GM18508 (cell line): Measurements from ENCODE around the gene ZNF350.
"Not testable (repeated sequence)": the region's sequence is repeated elsewhere in the genome, so short reads cannot be mapped to it uniquely, and the experiment has no call there.

ENCODE experiments used
- ATAC-seq: cut with Tn5 transposase; IDR thresholded peaks from one replicate; pipeline ENCODE4 v1.9.1; 2021; ENCODE audit warnings: moderate number of reproducible peaks; ENCODE audit not compliant: insufficient read depth, unreplicated experiment

Gene ZNF350

DNA sequence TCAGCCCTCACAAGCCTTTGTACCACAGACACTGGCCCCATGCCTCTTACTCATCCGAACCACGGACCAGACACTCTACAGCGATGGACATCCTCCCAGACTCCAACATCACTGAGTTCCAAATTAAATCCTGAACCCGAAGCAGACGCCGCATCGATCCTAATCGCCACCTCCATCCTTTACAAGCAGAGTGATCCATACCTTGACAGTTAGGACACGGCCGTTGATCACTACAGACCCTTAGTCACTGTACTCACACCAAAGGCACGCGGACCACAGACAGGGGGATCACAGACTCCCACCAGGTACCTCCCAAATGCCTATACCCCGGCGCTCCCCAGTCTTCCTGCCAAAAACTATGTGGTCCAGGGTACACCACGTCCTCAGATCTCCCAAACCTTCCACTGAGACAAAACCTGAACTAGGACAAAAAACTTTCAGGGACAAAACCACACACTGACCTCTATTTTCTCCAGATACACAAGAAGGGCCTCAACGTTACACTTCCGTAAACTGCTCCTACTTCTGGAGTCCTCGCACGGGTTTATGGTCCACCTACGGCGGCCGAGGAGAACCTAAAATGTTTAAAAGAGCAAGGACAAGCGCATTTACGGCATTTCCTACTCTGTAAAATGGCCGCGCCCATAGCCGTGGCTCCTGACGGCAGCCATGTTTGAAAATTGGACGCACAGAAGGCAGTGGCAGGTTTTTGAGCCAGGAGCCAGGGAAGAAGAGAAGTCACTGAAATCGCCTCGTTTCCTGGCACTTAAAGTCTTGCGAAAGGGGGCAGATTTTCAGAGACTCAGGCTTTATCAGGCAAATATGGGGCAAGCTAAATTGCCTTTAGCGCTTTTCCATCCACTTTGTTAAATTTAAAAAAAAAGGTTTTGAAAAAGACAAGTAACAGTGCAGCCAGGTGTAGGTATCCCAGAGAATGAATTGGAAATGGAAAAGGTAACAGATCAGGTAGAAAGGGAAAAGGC, at the start of gene ZNF350:
Gene ZNF350 (minus strand): TSS at position 532 of the 983 bp plus-strand sequence. CDS start 12,480 bp downstream, outside the sequence.
- no peak for ATAC-seq

DNA sequence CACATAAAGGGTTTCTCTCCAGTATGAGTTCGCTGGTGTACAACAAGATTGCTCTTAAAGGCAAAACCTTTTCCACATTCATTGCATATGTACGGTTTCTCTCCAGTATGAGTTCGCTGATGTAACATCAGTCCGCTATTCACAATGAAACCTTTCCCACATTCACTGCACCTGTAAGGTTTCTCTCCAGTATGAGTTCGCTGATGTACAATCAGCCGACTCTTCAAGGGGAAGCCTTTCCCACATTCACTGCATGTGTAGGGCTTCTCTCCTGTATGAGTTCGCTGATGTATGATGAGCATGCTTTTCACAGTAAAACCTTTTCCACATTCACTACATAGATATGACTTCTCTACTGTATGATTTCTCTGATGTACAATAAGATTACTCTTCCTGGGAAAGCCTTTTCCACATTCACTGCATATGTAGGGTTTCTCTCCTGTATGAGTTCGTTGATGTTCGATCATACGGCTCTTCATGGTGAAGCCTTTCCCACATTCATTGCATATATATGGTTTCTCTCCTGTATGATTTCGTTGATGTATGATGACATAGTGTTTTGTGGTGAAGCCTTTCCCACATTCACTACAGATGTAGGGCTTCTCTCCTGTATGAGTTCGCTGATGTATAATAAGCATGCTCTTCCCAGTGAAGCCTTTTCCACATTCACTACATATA, 47.5 kb upstream of the ZNF350 start:
- no peak for ATAC-seq

DNA sequence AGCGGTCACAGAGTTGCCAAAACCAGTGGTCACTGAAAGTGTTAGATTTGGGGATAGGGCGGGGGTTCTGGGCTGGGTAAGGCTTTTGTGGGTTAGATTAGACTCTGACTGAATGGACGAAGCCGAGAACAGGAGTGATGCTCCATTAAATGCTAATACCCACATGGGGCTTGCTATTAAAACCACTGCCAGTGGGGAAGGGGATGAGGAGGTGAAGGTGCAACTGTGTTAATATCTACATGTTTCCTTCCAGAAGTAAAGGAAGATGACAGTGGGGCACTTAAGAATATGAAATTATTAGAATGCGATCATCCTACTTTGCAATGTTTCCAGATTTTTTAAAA, 42.1 kb upstream of the ZNF350 start:
- peak; percentile 10 for ATAC-seq

DNA sequence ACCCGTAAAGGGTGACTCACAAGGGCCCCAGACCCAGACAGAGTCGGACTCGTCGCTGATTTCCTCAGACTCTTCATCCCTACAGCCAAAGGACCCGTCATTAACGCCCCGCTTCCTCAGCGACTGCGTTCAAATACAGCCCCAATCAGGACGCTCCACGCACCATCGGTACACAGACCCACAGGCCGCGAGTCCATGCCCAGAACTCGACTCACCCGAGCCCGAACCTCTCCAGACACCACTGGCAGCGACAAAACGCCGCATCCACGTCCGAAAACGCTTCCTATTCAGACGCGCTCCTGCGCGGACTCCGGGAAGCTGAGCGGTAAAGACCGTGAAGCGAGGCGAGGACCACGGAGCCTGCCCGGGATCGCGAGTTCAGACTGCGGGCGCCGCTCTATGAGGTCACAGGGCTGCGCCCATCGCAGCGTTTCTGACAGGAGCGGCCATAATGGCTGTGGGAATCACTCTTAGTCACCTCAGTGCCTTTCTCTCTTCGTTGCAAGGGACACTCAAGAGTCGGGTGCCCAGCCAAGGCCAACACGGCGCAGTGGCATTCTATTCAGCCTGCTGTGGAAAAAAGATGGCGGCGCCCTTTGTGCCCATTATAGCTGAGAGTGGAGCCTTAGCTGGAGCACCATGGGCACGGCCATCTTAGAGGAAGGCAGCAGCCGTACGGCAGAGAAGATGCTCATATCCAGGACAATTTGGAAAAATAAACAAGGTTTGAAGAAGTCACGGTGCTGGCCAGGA, 41.6 kb upstream of the ZNF350 start, which contains the start of gene ZNF614:
Gene ZNF614 (minus strand): TSS at position 353 of the 753 bp plus-strand sequence. CDS start 2,634 bp downstream, outside the sequence.
- ATAC-seq: peak; percentile 41

DNA sequence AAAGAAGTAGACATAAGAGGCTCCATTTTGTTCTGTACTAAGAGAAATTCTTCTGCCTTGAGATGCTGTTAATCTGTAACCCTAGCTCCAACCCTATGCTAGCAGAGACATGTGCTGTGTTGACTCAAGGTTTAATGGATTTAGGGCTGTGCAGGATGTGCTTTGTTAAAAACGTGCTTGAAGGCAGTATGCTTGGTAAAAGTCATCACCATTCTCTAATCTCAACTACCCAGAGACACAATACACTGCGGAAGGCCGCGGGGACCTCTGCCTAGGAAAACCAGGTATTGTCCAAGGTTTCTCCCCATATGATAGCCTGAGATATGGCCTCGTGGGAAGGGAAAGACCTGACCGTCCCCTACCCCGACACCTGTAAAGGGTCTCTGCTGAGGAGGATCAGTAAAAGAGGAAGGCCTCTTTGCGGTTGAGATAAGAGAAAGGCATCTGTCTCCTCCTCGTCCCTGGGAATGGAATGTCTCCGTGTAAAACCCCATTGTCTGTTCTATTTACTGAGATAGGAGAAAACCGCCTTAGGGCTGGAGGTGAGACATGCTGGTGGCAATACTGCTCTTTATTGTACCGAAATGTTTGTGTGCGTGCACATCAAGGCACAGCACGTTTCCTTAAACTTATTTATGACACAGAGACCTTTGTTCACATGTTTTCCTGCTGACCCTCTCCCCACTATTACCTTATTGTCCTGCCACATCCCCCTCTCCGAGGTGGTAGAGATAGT, 39.8 kb upstream of the ZNF350 start:
- not testable (repeated sequence) for ATAC-seq

DNA sequence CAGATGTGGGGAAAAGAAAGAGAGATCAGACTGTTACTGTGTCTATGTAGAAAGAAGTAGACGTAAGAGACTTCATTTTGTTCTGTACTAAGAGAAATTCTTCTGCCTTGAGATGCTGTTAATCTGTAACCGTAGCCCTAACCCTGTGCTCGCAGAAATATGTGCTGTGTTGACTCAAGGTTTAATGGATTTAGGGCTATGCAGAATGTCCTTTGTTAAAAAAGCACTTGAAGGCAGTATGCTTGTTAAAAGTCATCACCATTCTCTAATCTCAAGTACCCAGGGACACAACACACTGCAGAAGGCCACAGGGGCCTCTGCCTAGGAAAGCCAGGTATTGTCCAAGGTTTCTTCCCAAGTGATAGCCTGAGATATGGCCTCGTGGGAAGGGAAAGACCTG, 37.8 kb upstream of the ZNF350 start:
- ATAC-seq: not testable (repeated sequence)

DNA sequence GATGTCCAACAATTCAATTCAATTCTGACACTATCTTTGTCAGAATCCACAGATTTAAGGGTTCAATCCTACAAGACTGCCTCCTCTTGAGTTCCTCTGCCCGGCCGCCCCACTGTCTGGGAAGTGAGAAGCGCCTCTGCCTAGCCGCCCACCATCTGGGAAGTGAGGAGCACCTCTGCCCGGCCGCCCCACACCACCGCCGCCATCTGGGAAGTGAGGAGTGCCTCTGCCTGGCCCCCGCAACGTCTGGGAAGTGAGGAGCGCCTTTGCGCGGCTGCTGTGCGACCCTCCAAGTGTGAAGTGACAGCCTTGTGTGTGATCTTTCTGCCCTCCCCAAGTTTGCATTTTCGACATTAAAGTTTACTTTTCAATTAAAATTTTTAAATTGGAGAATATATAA, 35.6 kb upstream of the ZNF350 start:
- no peak for ATAC-seq

DNA sequence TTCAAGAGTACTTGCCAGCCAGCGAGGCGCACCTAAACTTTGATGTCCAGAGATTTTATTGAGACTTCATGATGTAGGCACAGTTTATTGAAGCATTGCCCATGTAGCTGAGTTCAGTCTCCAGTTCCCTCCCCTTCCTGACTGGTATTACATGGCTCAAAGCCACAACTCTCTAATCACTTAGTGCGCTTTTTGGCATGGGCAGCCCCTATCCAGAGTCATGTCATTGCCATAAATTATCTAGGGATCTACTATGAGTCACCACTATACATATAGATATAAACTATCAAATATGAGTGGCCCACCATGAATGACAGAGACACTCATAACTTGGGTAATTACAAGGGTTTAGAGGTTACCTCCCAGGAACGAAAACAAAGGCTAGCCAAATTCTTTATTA, 33.9 kb upstream of the ZNF350 start:
- ATAC-seq: no peak

DNA sequence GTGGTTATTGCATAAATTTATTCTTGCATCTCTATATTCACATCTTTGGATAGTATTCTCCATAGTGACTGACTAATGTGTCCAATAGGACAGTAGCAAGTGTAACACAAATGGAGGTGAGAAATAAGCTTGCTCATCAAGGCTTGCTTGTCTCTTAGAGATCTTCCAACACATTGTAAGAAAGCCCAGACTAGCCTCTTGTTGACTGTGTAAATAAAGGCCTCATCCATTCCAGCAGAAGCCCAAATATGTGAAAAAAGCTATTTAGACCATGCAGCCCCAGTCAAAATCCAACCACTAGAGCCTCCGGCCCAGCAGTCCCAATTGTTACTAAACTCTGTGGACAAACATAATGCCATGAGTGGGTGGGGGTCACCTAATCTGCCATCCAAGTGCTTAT, 24.0 kb upstream of the ZNF350 start:
- no peak for ATAC-seq

DNA sequence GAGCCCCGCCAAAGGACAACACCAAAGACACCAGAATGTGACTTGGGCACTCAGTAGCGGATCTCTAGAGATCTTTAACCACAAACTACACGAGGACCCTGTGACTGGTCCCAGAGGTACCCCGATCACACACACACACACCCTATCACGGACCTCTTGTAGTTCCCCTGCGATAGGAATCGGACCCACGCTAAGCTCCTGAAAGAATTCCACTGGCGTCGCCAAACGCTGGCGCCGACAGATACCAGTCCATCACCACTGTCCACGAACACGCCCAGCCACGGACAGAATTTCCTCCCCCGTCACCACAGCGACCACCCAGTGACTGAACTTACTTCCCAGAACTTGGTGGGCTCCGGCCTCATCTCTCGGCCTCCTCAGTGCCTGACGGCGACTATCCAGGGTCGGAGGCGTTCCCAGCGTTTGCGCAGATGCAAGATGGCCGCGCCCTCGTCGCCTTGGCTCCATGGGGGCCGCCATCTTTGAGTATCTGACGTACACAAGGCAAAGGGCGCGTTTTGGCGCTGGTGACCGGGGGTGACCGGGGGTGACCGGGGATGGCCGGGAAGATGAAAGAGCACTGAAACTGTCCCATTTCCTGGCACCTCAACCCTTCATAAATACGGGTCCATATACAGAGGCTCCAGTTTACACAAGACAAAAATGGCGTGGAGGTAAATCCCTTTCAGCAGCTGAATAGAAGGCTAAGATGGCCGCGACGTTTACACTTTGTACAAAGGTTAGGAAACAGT, 21.3 kb upstream of the ZNF350 start, which contains the start of gene ZNF615:
Gene ZNF615 (minus strand): TSS at position 406 of the 752 bp plus-strand sequence. CDS start 4,500 bp downstream, outside the sequence.
- ATAC-seq: peak; percentile 56

DNA sequence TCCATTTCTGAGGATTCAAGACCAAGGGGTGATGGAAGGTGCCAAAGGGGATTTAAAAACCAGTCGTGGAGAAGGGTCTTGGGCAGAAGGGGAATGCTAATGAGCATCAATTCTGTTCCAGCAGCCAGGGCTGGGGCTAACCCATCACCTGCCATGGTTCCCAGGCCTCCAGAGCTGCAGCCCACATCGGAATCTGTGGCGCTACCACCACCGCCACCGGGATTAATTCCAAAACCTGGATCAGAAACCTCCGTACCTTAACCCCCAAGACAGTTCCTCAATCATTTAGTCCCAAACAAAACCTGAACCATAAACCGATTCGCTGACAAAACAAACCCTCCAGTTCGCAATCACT, 20.8 kb upstream of the ZNF350 start:
- no peak for ATAC-seq

DNA sequence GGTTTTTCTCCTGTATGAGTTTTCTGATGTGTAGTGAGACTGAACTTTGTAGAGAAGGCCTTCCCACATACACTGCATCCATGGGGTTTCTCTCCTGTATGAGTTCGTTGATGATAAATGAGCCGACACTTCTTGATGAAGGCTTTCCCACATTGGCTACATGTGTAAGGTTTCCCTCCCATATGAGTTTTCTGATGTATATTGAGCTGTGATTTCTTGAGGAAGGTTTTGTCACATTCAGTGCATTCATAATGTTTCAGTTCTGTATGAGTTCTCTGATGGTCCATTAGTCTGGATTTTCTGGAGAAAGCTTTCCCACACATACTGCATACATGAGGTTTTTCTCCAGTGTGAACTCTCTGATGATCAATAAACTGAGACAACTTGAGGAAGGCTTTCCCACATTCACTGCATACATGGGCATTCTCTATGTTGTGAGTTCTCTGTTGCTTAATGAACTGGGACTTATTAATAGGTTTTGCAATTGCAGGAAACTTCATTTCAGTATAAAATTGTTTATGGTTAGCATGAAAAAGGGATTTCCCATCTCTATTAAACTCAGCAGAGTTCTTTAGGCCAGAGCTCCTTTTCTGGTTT, 7.5 kb upstream of the ZNF350 start:
- ATAC-seq: no peak

DNA sequence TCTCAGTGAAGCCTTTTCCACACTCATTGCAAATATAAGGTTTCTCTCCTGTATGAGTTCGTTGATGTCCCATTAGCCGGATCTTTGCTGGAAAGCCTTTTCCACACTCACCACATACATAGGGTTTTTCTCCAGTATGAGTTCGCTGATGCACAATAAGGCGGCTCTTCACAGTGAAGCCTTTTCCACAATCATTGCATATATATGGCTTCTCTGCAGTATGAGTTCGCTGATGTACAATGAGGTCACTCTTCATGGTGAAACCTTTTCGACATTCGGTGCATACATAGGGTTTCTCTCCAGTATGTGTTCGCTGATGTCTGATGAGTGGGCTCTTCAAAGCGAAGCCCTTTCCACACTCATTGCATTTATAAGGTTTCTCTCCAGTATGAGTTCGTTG, 6.8 kb upstream of the ZNF350 start:
- ATAC-seq: no peak

DNA sequence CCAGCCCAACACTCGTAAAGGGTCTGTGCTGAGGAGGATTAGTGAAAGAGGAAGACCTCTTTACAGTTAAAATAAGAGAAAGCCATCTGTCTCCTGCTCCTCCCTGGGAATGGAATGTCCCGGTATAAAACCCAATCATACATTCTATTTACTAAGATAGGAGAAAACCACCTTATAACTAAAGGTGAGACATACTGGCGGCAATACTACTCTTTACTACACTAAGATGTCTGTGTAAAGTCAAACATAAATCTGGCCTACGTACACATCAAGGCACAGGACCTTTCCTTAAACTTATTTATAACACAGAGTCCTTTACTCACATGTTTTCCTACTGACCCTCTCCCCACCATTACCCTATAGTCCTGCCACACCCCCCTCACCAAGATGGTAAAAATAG, 3.3 kb downstream of the ZNF350 start:
- no peak for ATAC-seq

DNA sequence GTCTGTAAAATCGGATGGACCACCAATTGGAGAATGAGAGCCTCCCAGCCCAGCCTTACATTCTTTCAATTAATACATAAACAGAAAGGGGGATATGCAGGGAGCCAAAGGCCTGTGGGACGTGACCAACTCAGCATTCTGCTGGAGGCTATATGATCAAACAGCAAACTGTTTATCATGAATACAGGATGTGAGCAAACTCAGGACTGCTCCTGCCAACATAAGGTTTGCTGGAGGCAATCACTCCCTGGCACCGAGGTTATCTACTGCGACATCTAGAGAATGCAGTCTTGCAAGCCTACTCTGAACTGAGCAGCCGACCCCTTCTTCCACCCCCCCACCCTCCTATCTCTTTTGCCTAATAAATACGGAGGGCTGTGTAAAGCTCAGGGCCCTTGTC, 5.7 kb downstream of the ZNF350 start:
- ATAC-seq: not testable (repeated sequence)

DNA sequence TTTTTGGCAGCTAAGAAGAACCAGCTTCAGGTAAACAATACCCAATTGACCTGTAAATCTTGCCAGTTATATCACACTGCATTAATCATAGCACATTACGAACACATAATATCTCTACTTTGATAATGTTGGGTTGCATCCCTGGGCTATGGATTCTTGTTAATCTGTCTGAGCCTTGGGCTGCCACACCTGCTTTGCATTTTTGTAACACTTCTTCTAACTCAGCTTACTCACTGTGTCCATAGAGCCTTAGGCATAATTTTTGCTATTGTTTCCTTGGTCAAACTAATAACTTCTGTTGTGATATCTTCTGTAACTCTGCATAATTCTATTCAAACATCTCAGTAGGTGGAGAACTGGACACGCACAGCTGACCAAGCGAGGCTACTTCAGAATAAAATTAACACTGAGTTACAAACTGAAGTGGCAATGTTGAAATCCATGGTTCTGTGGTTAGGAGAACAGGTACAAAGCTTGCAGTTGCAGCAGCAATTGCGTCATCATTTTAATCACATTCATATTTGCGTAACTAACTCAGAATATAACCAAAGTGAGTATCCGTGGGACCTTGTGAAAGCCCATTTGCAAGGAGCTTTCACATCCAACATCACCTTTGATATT, 6.4 kb downstream of the ZNF350 start:
- no peak for ATAC-seq

DNA sequence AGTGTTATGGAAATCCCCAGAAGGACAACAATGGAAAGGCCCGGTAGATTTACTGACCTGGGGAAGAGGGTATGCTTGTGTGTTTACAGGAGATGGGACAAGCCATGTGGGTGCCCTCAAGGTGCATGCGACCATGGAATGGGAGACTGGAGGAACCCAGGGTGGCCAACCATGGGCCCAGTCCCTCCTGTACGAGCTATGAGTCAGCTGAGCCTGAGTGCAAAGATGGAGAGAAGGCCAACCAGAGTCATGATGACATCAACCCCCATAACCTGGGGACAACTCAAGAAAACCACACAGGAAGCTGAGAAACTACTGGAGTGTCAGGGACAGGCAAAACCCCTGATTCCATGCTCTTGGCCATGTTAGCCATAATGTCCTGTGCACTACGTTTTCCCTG, 7.8 kb downstream of the ZNF350 start:
- ATAC-seq: no peak

DNA sequence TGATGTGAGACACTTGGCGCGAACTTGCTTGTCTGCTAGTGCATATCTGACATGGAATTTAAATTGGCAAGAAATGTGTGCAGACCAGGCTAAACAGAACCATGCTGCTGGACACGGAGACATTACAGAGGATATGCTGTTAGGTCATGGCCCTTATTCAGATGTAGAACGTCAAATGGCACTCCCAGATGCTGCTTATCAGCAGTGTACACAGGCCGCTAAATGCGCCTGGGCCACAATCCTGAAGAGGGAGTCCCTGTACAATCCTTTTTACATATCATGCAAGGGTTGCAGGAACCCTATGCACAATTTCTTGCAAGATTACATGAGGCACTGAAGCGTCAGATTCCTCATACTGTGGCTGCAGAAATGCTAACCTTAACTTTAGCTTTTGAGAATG, 9.3 kb downstream of the ZNF350 start:
- ATAC-seq: no peak
